Loucy (cell line): ENCODE data around the gene ING5.

Experiments
- CTCF ChIP-seq: fragments of 200-600 bp; sonication (generic); conservative IDR thresholded peaks from 2 replicates; pipeline ENCODE4 v1.5.1; 2014; ENCODE audit warnings: mild to moderate bottlenecking, antibody characterized with exemption, low read length
- EZH2phosphoT487 ChIP-seq: fragments of 200-600 bp; IDR thresholded peaks from 2 replicates; pipeline ENCODE4 v1.6.1; 2018; ENCODE audit warnings: antibody characterized with exemption, mild to moderate bottlenecking, moderate library complexity, borderline replicate concordance

GRCh38 chr2:241686324-241686649, 15.6 kb upstream of the ING5 start:
- TF ChIP-seq CTCF = no peak
- no peak for TF ChIP-seq EZH2phosphoT487
